MM.1S (cell line): Measurements from ENCODE around the gene FOXP4.

Source experiments
- EZH2 ChIP-seq: fragments of 300-600 bp; sonication (generic); optimal IDR thresholded peaks from 2 replicates; pipeline ENCODE3; 2017; ENCODE audit warnings: low read depth, mild to moderate bottlenecking, antibody characterized with exemption, low read length, mixed read lengths
- EZH2phosphoT487 ChIP-seq: fragments of 300-600 bp; sonication (generic); IDR thresholded peaks from 2 replicates; pipeline ENCODE4 v1.6.1; 2018; ENCODE audit warnings: antibody characterized with exemption, low read length
- TF ChIP-seq, protein P1 (sequence below): fragments of 300-600 bp; sonication (generic); IDR thresholded peaks from 2 replicates; pipeline ENCODE4 v1.5.1; 2016; ENCODE audit warnings: antibody characterized with exemption, low read length, mixed read lengths

DNA sequence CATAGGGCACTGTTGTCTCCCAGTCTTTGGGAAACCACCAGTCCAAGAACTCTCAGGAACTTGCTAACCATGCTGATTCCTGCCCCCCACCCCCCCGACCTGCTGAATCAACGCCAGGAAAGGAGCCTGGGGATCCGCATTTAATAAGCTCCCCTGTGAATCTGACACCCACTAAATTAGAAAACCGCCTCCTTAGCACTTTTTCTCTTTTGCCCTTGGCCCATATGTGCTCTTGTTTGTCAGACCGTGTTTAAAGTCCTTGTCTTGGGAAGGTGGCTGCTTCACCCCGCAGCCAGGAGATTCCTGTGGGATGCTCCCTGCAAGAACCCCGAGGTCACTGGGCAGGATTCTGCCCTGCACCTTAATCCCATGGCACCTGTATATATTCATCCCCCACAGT is 15.7 kb upstream of the FOXP4 start:
- TF ChIP-seq, protein P1, sequence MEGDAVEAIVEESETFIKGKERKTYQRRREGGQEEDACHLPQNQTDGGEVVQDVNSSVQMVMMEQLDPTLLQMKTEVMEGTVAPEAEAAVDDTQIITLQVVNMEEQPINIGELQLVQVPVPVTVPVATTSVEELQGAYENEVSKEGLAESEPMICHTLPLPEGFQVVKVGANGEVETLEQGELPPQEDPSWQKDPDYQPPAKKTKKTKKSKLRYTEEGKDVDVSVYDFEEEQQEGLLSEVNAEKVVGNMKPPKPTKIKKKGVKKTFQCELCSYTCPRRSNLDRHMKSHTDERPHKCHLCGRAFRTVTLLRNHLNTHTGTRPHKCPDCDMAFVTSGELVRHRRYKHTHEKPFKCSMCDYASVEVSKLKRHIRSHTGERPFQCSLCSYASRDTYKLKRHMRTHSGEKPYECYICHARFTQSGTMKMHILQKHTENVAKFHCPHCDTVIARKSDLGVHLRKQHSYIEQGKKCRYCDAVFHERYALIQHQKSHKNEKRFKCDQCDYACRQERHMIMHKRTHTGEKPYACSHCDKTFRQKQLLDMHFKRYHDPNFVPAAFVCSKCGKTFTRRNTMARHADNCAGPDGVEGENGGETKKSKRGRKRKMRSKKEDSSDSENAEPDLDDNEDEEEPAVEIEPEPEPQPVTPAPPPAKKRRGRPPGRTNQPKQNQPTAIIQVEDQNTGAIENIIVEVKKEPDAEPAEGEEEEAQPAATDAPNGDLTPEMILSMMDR = no peak
- TF ChIP-seq EZH2 (no peak), EZH2phosphoT487 (no peak)
